Sigmoid colon (tissue), 4 donors: Measurements from ENCODE around the gene UBR3.

Source experiments
- CTCF ChIP-seq, 4 experiments: fragments of 450-650 bp in 3 of 4; fragments of 200-600 bp in 1 of 4; IDR thresholded peaks; one replicate each; pipeline ENCODE4 v1.5.1; 2016 to 2019; ENCODE audit warnings: antibody characterized with exemption in 4 of 4, mild to moderate bottlenecking in 3 of 4, moderate library complexity in 2 of 4
- EP300 ChIP-seq, 4 donors: sonication (generic); formaldehyde crosslinking; IDR thresholded peaks; one replicate each; pipeline ENCODE4 v1.6.1; 2017; ENCODE audit warnings: antibody characterized with exemption in 4 of 4
- POLR2A ChIP-seq, 2 donors: fragments of 450-650 bp; IDR thresholded peaks; one replicate each; pipeline ENCODE4 v1.6.1; 2016; ENCODE audit warnings: antibody characterized with exemption in 2 of 2, mild to moderate bottlenecking in 2 of 2, moderate library complexity in 2 of 2
- POLR2AphosphoS5 ChIP-seq, 4 donors: sonication (generic); formaldehyde crosslinking; IDR thresholded peaks; one replicate each; pipeline ENCODE4 v1.6.1; 2017; ENCODE audit warnings: antibody characterized with exemption in 4 of 4

- TF ChIP-seq CTCF (IDR thresholded peaks at IDR 0.05) (no peak), EP300 (IDR thresholded peaks at IDR 0.05) (no peak), POLR2A (IDR thresholded peaks at IDR 0.05) (no peak), POLR2AphosphoS5 (IDR thresholded peaks at IDR 0.05) (no peak)
These were observed 286.1 kb downstream of the UBR3 start for GRCh38 chr2:170113168-170113894.
